Measurements from ENCODE around the gene GHSR.

Gene GHSR, protein sequence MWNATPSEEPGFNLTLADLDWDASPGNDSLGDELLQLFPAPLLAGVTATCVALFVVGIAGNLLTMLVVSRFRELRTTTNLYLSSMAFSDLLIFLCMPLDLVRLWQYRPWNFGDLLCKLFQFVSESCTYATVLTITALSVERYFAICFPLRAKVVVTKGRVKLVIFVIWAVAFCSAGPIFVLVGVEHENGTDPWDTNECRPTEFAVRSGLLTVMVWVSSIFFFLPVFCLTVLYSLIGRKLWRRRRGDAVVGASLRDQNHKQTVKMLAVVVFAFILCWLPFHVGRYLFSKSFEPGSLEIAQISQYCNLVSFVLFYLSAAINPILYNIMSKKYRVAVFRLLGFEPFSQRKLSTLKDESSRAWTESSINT

DNA sequence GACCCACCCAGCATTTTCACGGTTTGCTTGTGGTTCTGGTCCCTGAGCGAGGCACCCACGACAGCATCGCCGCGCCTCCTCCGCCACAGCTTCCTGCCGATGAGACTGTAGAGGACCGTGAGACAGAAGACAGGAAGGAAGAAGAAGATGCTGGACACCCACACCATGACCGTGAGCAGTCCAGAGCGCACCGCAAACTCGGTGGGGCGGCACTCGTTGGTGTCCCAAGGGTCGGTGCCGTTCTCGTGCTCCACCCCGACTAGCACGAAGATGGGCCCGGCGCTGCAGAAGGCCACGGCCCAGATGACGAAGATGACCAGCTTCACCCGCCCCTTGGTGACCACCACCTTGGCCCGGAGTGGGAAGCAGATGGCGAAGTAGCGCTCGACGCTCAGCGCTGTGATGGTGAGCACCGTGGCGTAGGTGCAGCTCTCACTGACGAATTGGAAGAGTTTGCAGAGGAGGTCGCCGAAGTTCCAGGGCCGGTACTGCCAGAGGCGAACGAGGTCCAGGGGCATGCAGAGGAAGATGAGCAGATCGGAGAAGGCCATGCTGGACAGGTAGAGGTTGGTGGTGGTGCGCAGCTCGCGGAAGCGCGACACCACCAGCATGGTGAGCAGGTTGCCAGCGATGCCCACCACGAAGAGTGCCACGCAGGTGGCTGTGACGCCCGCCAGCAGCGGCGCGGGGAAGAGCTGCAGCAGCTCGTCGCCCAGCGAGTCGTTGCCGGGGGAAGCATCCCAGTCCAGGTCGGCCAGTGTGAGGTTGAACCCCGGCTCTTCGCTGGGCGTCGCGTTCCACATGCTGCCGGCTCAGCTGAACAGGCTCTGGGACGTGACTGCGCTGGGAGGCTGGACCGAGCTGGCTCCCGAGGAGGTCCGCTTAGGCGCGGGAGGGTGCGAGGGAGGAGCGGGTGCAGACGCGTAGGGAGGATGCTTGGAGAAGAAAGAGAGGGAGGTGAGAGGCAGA lies at the start of gene GHSR:
Gene GHSR, minus strand, starts transcription at position 846 of the 969 bp plus-strand sequence. Its CDS starts 43 bp downstream, at position 803.
- no peak for DNase-seq

DNA sequence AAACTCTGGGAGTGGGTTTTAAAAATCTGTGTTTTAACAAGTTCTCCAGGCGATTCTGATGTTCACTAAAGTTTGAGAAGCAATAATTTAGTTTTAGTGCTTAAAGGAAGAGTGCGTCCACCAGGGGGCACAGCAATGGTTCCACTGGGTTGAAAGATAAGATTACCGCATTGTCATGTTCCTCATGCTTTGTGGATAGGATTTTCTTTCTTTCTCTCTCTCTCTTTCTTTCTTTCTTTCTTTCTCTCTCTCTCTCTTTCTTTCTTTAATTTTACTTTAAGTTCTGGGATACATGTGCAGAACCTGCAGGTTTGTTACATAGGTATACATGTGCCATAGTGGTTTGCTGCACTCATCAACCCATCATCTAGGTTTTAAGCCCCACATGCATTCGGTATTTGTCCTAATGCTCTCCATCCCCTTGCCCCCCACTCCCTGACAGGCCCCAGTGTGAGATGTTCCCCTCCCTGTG lies 42.0 kb upstream of the GHSR start:
- DNase-seq: peak; percentile 48

DNA sequence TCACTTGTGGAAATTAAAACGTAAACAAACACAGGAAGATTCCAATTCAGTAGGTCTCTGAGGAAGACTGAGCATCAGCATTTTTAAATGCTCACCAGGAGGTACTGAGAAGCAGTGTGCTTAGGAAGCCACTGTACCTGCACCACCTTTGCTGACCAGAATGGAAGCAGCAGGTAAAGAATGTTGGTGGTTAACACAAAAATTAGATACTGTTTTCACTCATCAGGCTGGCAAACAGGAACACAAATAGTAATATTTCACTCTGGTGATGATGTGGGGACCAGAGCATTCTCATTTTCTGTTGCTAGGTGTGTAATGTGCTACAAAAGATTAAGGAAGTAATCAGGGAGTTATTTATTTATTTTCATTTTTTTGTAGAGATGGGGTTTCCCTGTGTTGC lies 29.9 kb upstream of the GHSR start:
- DNase-seq: no peak

DNA sequence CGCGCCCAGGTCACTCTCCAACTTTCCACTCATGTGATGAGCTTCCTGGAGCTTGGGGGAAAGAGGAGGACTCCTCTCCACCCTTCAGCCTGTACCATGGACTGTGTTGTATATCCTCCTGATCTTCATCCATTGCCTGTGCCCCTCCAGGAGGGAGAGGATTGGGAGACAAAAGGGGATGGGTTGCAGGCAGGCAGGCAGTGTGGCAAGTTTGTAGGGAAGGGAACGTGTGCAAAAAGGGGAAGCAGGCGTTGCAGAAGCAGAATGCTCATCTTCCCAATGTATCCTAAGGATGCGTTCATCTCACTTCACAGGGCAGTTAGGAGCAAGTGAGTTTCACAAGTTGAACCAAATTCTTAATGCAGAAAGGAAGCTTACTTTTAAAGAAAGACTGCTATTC lies 28.1 kb upstream of the GHSR start:
- no peak for DNase-seq

DNA sequence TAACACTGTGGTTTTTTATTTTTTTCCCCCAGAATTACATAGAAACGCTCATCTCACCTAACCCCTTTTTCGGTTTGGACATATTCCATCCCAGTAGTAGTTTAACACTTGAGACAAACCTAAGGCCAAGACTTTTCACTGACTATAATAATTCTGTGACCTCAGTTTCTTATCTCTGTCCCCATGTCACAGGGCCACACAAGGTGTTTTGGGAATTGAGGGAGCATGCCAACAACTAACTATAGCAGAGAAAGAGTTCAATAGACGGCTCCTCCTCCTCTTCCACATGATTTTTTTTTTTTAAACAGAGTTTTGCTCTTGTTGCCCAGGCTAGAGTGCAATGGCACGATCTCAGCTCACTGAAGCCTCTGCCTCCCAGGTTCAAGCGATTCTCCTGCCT lies 27.4 kb upstream of the GHSR start:
- no peak for DNase-seq

DNA sequence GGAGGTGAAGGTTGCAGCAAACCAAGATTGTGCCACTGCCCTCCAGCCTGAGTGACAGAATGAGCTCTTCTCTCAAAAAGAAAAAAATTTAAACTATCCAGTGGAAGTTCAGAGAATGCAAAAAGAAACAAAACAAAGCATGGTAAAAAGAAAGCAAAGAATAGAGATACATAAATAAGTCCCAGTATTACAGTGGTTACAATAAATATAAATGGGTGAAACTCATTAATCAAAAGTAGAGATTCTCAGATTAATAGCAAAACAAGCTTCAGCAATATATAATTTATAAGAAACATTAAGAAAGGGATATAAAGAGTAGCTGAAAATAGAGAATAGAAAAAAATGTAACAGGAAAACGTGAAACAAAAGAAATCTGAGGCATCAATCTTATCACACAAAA lies 23.6 kb upstream of the GHSR start:
- no peak for DNase-seq

DNA sequence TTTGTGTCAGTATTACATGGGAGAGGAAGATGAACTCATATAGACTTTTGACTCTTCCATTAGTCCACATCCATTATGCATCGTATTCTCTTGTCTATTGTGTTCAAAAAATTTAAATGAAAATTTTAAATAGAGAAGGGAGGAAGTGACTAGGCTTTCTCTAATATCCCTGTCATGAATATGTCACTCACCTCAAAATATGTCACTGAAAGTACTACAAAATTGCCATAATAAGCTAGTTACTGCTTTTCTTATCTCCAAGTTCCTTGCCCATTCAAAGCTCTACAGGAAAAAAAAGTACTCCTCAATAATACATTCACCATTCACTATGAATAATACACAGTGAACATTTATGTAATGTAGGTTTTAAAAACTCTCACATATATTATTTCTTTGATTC lies 22.3 kb upstream of the GHSR start:
- no peak for DNase-seq

DNA sequence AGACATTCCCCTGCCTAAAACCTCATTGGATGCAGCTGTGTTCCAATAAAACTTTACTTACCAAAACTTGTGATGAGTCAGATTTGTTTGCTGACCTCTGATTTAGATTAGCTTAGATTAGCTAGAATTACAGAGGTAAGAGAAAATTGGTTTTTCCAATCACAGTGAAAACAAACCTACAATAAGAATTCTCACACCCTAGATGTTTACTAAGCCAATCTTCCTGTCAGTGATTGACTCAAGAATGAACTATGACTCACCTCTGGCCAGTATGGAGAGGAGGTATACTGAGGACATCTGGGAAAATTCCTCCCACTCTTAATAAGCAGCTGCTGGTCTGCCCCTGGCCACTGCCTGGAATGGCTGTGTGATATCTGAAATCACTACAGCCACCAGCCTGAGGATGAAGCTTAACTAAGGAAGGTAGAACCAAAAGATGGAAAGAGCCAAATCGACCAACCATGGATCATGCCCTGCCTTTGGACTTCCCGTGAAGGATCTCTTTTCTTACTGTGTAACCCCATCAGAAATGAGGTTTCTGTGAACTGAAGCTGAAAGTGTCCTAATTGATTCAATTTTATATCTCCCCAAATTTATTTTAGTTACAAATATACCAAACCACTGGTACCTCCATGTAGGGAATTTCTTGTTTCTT lies 19.0 kb upstream of the GHSR start:
- no peak for DNase-seq

DNA sequence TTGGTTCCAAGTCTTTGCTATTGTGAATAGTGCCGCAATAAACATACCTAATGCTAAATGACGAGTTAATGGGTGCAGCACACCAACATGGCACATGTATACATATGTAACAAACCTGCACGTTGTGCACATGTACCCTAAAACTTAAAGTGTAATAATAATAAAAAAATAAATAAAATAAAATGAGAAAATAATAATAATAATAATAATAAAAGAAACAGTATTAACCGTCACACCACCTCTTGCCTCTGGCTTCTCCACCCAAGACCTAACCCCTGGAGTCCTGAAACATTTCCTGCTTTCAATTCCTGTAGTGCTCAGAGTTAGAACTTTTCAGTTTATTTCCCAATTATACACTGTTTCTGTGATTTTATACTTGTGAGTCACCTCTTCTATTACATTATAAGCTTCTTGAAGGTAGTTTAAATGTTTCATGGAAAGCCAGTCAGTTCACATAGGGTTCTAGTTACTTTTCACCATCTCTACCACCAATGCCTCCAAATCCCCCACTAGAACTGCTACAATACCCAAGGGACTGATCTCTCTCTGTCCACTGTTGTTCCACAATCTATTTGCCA lies 18.4 kb upstream of the GHSR start:
- no peak for DNase-seq

DNA sequence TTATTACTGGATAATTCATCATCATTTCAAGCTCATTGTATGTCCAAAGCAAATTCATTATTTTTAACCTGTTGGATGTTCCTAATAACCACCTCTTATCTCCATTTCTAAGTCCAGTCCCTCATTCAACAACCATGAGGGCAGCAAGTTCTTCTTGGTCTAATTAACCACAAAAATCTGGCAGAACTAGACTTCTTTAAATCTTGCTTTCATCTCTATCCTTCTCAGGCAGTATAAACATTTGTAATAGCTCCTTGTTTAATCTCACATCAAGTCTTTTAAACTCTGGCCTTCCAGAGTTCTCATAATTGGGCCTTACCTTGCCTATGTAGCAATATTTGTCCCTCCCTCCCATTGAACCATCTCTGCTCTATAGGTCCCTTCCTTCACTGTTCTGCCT lies 17.0 kb upstream of the GHSR start:
- DNase-seq: no peak

DNA sequence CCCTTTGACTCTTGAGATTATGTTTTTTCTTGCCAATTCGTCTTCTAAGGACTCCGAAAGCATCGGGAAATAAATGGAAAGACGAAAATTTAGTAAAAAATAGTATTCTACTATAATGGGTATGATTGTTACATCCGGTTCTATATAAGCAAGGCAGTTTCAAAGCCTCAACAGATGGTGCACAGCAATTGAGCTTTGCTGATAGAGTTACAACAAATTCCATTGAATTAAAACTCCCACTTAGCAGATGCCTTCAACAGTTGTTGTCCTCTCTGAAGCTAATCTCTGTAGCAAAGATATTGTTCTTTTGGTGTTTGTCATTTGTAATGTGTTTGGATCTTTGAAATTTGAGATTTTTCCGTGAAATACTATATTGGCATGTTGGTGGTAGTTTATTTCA lies 16.1 kb upstream of the GHSR start:
- DNase-seq: no peak

DNA sequence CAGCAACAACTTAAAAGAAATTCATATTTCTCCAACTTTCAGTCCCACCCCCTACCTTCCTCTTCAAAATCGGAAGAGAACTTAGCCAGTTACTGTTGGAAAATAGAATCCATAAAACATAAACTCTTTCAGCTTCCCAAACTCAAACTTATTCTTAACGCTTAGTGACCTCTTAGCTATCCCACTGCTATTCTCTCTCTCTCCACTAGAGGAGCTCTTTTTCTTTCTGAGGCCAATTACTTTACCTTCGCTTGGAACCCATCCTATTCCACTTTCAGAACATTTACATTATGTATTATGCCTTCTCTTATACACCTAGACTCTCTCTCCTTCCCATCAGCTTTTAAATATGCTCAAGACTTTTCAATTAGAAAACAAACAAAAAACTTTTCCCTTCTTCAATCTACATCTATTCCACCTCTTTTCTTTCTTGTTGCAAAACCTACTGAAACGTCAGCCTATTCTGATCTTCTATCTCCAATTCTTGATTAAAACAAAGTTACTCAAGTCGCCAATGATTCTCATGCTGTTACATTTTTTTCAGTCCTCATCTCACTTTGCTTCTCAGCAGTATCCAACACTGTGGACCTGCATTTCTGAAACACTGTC lies 13.4 kb upstream of the GHSR start:
- no peak for DNase-seq

DNA sequence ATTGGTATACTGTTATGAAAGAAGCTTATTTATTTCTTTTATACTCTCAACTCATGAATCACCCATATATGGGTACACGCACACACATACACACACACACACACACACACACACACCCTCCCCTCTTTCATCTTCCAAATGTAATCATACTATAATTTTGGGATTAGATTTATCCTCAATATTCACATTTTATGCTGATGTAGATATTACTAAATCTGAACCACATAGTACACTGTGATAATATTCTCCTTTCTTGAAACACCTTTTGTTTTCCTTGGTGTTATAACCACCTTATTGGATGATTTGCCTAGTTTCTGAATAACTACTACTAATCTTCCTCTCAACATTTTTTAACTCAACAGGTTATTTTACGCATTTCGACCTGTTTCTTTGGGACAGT lies 8.1 kb upstream of the GHSR start:
- DNase-seq: no peak

DNA sequence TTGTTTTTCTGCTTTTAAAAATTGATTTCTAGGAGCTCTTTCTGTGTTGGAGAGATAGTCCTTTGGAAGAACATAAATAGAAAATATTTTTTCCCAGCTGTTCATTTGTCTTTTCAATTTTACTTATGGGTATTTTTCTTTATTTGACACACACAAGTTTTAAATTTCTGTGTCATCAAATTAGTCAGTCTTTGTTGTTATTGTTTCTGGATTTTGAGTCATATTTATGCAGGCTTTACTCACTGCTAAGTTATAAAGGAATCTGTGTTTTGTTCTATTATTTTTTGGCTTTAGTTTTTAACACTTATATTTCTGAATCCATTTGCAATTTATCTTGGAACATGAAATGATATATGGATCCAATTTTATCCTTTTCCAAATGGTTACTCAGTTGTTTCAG lies 5.9 kb upstream of the GHSR start:
- DNase-seq: no peak

DNA sequence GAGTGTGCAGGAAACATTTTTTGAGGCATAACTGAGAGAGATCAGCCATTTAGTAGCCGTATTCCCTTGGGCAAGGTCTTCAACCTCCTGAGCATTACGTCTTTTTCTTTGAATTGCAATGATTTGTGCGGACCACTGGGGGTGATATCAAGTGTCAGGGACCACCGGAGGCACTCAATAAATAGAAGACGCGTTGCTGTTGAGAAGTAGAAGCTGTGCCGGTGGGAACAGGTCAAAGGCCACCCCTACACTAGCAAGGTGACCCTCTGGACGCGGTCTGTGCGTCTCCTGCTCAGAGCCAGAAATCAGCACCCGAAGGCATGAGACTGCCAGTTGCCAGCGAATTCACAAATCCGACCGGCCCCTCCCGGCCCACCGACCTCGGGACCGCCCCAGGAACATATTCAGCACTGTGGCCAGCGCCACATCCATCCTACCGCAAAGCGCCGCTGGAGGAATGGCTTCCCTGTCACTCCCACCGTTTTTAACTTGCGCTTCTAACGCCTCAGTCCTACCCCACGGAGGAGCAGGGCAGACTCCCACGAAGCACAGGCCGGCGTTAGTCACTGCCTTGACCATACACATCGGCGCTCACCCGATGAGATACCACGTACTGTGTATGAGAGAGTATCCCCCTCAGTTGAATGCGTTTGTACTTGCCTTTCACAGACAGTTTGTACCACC lies 1.4 kb upstream of the GHSR start:
- no peak for DNase-seq

DNA sequence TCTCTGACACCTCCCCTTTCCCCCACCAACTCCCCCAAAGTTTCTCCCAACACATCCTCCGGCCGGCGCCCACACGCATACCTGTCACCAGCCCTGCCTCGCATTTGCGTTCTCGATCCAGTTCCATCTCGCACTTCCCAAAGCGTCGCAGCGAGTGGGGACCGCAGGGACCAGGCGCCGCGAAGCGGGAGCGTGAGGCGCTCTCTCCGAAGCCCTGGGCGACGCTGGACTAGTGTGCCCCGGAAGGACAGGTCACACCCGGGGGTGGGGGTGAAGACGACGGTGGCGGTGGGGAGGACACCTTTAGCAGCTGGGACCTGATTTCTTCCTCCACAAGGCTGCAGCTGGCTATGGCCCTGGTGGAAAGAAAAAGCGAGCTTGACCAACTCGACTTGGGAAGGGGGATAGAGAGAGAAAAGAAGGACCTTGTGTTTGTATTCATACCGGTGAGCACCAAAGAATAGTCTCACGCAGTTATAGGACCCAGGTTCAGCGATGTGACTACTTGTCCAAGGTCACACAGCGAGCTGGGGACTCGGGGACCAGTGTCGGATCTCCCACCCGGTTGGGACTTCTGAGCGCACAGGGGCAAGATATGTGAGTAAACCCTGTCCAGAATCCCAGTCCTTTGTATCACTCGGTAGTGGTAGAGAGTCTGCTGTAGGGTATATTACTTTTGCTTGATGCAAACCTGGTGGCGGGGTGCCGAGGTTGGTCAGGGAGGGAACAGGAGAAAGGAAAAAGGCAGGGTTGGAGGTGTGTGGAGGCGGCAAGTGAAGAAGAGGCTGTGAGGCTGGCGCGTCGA lies 607 bp upstream of the GHSR start:
- DNase-seq: no peak

DNA sequence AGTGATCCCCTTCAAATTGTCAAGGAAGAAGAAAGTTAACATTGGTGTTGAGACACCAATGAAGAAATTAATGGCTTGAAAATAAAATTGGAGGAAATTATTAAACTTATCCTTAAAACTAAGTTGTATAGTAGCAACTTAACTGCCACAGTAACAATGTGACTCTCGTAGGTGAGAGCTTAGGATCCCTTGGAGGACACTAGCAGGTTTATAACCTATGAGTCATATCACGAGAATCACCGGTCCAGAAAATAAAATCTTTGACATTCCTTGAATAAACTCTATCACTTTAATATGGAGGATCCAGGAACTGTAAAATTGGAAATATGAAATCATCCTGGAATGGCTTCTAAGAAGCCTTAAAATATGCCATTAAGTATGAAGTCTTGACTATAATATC lies 2.1 kb downstream of the GHSR start:
- no peak for DNase-seq

DNA sequence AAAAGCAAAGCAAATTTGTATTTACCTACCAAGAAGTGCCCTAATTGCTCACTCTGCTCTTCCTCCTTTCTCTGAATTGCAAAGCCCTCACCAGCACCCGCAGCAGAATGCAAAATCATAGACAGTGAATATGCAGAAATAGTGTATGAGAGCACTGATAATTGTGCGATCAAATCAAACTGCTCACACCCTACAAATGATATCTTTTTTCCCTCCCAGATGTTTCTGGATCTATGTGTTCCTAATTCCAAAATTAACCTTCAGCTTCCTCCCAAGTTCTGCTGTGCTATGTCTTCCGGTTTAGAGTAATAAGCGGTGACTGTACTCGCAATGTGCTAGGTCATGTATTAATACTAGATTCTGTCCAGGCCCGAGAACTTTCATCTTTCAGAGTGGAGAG lies 3.4 kb downstream of the GHSR start:
- DNase-seq: no peak

DNA sequence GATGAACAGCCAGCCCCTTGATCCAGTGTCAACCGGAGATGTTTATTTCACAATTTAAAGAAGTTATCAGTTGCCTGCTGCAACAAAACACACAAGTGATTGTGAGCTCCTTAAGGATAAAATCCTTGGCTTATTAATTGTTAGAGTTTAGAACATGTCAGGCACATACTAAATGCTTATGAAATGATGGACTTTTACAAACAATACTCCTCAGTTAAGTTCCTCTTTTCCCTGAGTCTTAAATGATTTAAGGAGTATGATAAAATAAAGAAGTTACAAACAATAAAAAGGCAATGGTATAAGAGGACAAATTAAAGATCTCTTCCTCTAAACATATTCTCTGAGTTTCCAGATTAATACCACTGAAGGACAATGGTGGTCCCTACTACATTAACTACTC lies 5.7 kb downstream of the GHSR start:
- DNase-seq: no peak

DNA sequence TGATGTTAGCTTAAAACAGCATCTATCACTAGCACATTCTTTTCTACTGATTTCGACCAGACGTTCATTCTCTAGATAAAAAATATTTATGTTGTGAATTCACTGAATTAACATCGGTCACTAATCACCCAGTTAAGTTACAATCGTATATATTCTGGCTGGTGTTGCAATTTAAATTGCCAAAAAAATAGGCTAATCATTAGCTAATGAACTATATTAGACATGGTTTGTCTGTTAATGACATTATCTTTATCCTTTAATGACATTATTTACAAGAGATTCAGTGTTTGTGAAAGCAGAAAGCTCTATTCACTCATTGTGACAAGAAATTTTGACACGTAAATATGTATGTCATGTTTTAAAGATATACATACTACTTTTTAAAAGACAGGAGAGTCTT lies 6.7 kb downstream of the GHSR start:
- no peak for DNase-seq

DNA sequence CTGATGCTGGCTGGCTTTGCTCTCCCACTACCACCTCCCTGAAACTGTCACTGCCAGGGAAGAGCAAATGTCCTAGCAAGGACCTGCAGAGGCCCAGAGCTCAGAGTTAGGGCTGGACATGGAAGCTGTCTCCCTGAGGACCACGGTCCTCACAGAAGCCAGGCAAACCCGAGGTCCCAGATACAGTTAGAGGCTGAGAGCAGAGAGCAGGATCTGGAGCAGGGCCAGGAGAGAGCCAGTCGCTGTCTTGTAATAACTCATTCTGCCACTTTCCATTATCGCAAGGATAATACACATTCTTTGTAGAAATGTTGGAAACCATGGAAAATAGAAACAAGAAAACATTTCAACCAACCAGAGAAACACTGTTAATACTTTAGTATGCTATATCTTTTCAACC lies 10.1 kb downstream of the GHSR start:
- DNase-seq: no peak
